A549 (cell line): ENCODE measurements around the gene FOXE1. TPM values are rescaled to one million over a fixed set of nuclear protein-coding genes. Genes with fewer than 3 reads are reported as not detected.

Source experiments
- ATAC-seq, 2 experiments: fragments of 200-7000 bp in 1 of 2; fragments of >200 bp in 1 of 2; cut with Nextera tagmentation in 1 of 2; cut with Tn5 transposase in 1 of 2; 3 replicates each; pipeline versions ENCODE4 v1.8.0 to v1.9.1; 2018 to 2020; ENCODE audit warnings: mild to moderate bottlenecking in 1 of 2, moderate library complexity in 1 of 2
- CTCF ChIA-PET: fragments of 300-600 bp; sonication (Branson Sonifier 250); formaldehyde crosslinking; extraction: SDS; loops from one replicate; lab custom pipeline; 2021; ENCODE audit warnings: antibody characterized with exemption, inconsistent platforms; lab: Yijun Ruan, JAX
- POLR2A ChIA-PET: fragments of 350-600 bp; formaldehyde crosslinking; extraction: SDS; loops from one replicate; lab custom pipeline; 2021; ENCODE audit warnings: antibody characterized with exemption, inconsistent platforms; lab: Yijun Ruan, JAX
- DNase-seq, 2 experiments: peaks; one replicate each; pipeline versions ENCODE4 v3.0.0 to v3.0.0-alpha.2; 2011 to 2016; ENCODE audit warnings: low read depth in 1 of 2, low spot score in 1 of 2
- FAIRE-seq: peaks from 2 replicates; lab custom pipeline; 2011; peaks lifted over from hg19 to GRCh38; lab: Jason Lieb, UNC
- H3K27ac ChIP-seq, 2 experiments: fragments of >200 bp; sonication (Bioruptor Twin); formaldehyde crosslinking; 3 replicates each; pipeline ENCODE4 v1.5.1; 2016 to 2017
- H3K4me1 ChIP-seq: fragments of >200 bp; sonication (Bioruptor Twin); formaldehyde crosslinking; 3 replicates; pipeline ENCODE4 v1.6.1; 2016
- H3K4me2 ChIP-seq: fragments of >200 bp; sonication (Bioruptor Twin); formaldehyde crosslinking; 3 replicates; pipeline ENCODE4 v1.6.1; 2016
- H3K4me3 ChIP-seq: fragments of >200 bp; sonication (Bioruptor Twin); formaldehyde crosslinking; 3 replicates; pipeline ENCODE4 v1.5.1; 2016
- H3K9me3 ChIP-seq: fragments of >200 bp; sonication (Bioruptor Twin); formaldehyde crosslinking; 3 replicates; pipeline ENCODE4 v1.6.1; 2016
- BHLHE40 ChIP-seq: IDR thresholded peaks from 2 replicates; pipeline ENCODE4 v1.6.1; 2012; ENCODE audit warnings: low read depth, low read length, inconsistent platforms
- CBX8 ChIP-seq: fragments of 200-600 bp; sonication (generic); IDR thresholded peaks from 2 replicates; pipeline ENCODE4 v1.6.1; 2016
- CEBPB ChIP-seq, 2 experiments: fragments of >200 bp in 1 of 2; sonication (Bioruptor Twin) in 1 of 2; formaldehyde crosslinking in 1 of 2; IDR thresholded peaks; 2 replicates each; pipeline ENCODE4 v1.6.1; 2012 to 2016
- CHD2 ChIP-seq: fragments of 150-350 bp; IDR thresholded peaks from 2 replicates; pipeline ENCODE4 v1.6.1; 2014; ENCODE audit warnings: low read length; ENCODE audit not compliant: partially characterized antibody
- EHF ChIP-seq: fragments of 250-450 bp; sonication (Bioruptor Pico); IDR thresholded peaks from 2 replicates; pipeline ENCODE4 v1.5.0; 2020; ENCODE audit warnings: mild to moderate bottlenecking
- EP300 ChIP-seq, 2 experiments: fragments of >200 bp; sonication (Bioruptor Twin); formaldehyde crosslinking; IDR thresholded peaks; 2 replicates in 1 of 2; 3 replicates in 1 of 2; pipeline ENCODE4 v1.6.1; 2016 to 2017
- FOSL2 ChIP-seq, 2 experiments: fragments of 450-650 bp in 1 of 2; fragments of >200 bp in 1 of 2; sonication (Bioruptor Twin) in 1 of 2; formaldehyde crosslinking; IDR thresholded peaks; 2 replicates each; pipeline versions ENCODE4 v1.5.0 to v1.6.1; 2016 to 2020; ENCODE audit warnings: mild to moderate bottlenecking in 1 of 2, moderate library complexity in 1 of 2
- GATA3 ChIP-seq: IDR thresholded peaks from 2 replicates; pipeline ENCODE4 v1.6.1; 2012; ENCODE audit warnings: borderline replicate concordance
- HDAC2 ChIP-seq: fragments of 200-600 bp; sonication (generic); IDR thresholded peaks from 2 replicates; pipeline ENCODE4 v1.6.1; 2016
- HEYL ChIP-seq: fragments of 250-450 bp; sonication (Bioruptor Pico); IDR thresholded peaks from 2 replicates; pipeline ENCODE4 v1.8.0; 2021; ENCODE audit warnings: mild to moderate bottlenecking, moderate library complexity
- HOXB13 ChIP-seq: fragments of 250-450 bp; sonication (Bioruptor Pico); IDR thresholded peaks from 2 replicates; pipeline ENCODE4 v1.5.0; 2020; ENCODE audit warnings: low read depth, mild to moderate bottlenecking, moderate library complexity
- HOXB5 ChIP-seq: fragments of 250-450 bp; sonication (Bioruptor Pico); IDR thresholded peaks from 2 replicates; pipeline ENCODE4 v1.5.0; 2020; ENCODE audit warnings: mild to moderate bottlenecking, moderate library complexity
- JUN ChIP-seq, 2 experiments: fragments of >200 bp; sonication (Bioruptor Twin); formaldehyde crosslinking; IDR thresholded peaks; 2 replicates in 1 of 2; 3 replicates in 1 of 2; pipeline ENCODE4 v1.6.1; 2016 to 2017
- JUNB ChIP-seq: fragments of >200 bp; sonication (Bioruptor Twin); formaldehyde crosslinking; IDR thresholded peaks from 2 replicates; pipeline ENCODE4 v1.6.1; 2016
- RAD21 ChIP-seq, 2 experiments: fragments of >200 bp in 1 of 2; sonication (Bioruptor Twin) in 1 of 2; formaldehyde crosslinking in 1 of 2; IDR thresholded peaks in 1 of 2; conservative IDR thresholded peaks in 1 of 2; 2 replicates in 1 of 2; 3 replicates in 1 of 2; pipeline ENCODE4 v1.6.1; 2012 to 2018; ENCODE audit warnings: inconsistent platforms in 1 of 2
- RARB ChIP-seq: fragments of 250-450 bp; sonication (Bioruptor Pico); IDR thresholded peaks from 2 replicates; pipeline ENCODE4 v1.8.0; 2021; ENCODE audit warnings: mild to moderate bottlenecking, moderate library complexity
- RCOR1 ChIP-seq: fragments of 150-350 bp; IDR thresholded peaks from 2 replicates; pipeline ENCODE4 v1.6.1; 2014; ENCODE audit warnings: antibody characterized with exemption, low read length, low read depth
- ZC3H11A ChIP-seq: fragments of 450-650 bp; IDR thresholded peaks from 2 replicates; pipeline ENCODE4 v1.6.1; 2014; ENCODE audit warnings: antibody characterized with exemption, mild to moderate bottlenecking
- WGBS: methylation state at CpG from one replicate; pipeline ENCODE4 v1.1.6; 2017; ENCODE audit errors: missing lambda C conversion rate; 5-methylcytosine and 5-hydroxymethylcytosine counted together
- polyA plus RNA-seq, 4 experiments: library from polyadenylated mRNA; depleted of rRNA in 3 of 4; stranded (reverse); fragments of >200 nt; fragmentation: RNase III in 1 of 4; extraction: RNeasy Plus Mini Kit Qiagen cat#74134 plus additional on column Dnase treatment in 1 of 4; gene quantifications; 2 replicates in 3 of 4; 3 replicates in 1 of 4; pipeline ENCODE4 v1.2.3, GENCODE V29; 2011 to 2017
- TF ChIP-seq, protein P1 (sequence below): fragments of >200 bp; sonication (Bioruptor Twin); formaldehyde crosslinking; IDR thresholded peaks from 3 replicates; pipeline ENCODE4 v1.6.1; 2016
- TF ChIP-seq, protein P2 (sequence below): fragments of 200-600 bp; sonication (generic); IDR thresholded peaks from 2 replicates; pipeline ENCODE4 v1.6.1; 2016; ENCODE audit warnings: antibody characterized with exemption, mild to moderate bottlenecking, moderate library complexity
- TF ChIP-seq, protein P3 (sequence below): IDR thresholded peaks from 2 replicates; pipeline ENCODE4 v1.6.1; 2012; ENCODE audit warnings: low read depth, borderline replicate concordance

Gene FOXE1
- polyA plus RNA-seq, 2 of the 4 experiments (the other 2 are of a cell fraction) = 5.5 to 6.3 TPM

DNA sequence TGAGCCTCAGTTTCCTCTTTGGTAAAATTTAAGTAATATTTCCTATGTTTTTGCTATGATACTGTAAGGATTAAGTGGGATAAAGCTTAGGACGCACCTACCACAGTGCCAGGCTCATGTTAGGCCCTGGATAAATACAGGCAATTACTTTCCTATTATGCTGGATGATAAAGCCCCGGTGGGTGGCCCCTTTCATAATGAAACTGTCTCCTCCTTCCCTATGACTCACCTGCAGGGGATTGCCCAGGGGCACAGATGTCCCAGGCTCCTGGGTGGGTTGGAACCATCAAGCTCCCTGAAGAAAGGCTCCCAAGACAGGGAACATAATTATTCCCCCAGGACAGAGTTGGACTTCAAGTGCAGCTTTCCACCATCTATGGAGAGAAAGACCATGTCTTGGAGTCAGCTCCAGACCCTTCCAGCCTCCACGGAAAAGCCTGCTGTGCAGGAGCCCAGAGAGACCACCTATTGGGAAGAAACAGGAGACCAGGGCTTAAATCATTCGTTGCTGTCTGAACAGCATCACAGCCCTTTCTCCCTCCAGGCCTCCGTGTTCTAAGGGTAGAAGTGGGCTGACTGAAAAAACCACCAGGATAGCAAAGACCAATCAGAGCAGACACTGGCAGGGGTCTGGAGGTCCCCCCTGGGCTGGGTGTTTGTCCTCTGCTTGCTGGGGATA lies 43.2 kb upstream of the FOXE1 start:
- ChIA-PET CTCF (interaction anchor here (1.1 to 1.9 kb wide), 5 partner anchors 10 to 114 kb away, joined by 3 to 8 read pairs (median 3); no protein-coding TSS in a partner anchor), POLR2A (no interaction called here)
- H3K4me2 ChIP-seq = no peak overlapping the region
- TF ChIP-seq FOSL2 (IDR thresholded peaks at IDR 0.05) (no peak), FOSL2 (CRISPR knock-in tag; IDR thresholded peaks at IDR 0.05) (no peak), HDAC2 (no peak), EHF (CRISPR knock-in tag) (no peak), RAD21 (conservative IDR thresholded peaks at IDR 0.05 in 1 of 2, IDR thresholded peaks at IDR 0.05 in 1 of 2) (no peak), GATA3 (no peak), BHLHE40 (no peak), ZC3H11A (no peak)
- TF ChIP-seq, protein P1, sequence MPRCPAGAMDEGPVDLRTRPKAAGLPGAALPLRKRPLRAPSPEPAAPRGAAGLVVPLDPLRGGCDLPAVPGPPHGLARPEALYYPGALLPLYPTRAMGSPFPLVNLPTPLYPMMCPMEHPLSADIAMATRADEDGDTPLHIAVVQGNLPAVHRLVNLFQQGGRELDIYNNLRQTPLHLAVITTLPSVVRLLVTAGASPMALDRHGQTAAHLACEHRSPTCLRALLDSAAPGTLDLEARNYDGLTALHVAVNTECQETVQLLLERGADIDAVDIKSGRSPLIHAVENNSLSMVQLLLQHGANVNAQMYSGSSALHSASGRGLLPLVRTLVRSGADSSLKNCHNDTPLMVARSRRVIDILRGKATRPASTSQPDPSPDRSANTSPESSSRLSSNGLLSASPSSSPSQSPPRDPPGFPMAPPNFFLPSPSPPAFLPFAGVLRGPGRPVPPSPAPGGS = no peak
- TF ChIP-seq, protein P2, sequence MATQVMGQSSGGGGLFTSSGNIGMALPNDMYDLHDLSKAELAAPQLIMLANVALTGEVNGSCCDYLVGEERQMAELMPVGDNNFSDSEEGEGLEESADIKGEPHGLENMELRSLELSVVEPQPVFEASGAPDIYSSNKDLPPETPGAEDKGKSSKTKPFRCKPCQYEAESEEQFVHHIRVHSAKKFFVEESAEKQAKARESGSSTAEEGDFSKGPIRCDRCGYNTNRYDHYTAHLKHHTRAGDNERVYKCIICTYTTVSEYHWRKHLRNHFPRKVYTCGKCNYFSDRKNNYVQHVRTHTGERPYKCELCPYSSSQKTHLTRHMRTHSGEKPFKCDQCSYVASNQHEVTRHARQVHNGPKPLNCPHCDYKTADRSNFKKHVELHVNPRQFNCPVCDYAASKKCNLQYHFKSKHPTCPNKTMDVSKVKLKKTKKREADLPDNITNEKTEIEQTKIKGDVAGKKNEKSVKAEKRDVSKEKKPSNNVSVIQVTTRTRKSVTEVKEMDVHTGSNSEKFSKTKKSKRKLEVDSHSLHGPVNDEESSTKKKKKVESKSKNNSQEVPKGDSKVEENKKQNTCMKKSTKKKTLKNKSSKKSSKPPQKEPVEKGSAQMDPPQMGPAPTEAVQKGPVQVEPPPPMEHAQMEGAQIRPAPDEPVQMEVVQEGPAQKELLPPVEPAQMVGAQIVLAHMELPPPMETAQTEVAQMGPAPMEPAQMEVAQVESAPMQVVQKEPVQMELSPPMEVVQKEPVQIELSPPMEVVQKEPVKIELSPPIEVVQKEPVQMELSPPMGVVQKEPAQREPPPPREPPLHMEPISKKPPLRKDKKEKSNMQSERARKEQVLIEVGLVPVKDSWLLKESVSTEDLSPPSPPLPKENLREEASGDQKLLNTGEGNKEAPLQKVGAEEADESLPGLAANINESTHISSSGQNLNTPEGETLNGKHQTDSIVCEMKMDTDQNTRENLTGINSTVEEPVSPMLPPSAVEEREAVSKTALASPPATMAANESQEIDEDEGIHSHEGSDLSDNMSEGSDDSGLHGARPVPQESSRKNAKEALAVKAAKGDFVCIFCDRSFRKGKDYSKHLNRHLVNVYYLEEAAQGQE = no peak
- H3K9me3 ChIP-seq = no peaks in the 10 kb centered on the region
- peaks cover 10% of the 10 kb centered on the region; the same call in 2 of the 3 replicates for H3K4me1 ChIP-seq
- no peak for DNase-seq
- ATAC-seq = peak; percentile 15 to 26; a peak in 1 of 6 replicates
- H3K27ac ChIP-seq = no peak overlapping the region
- no peak for FAIRE-seq
- no peak overlapping the region for H3K4me3 ChIP-seq
- 69% methylated on average over 5 of the region's 5 CpGs for WGBS

DNA sequence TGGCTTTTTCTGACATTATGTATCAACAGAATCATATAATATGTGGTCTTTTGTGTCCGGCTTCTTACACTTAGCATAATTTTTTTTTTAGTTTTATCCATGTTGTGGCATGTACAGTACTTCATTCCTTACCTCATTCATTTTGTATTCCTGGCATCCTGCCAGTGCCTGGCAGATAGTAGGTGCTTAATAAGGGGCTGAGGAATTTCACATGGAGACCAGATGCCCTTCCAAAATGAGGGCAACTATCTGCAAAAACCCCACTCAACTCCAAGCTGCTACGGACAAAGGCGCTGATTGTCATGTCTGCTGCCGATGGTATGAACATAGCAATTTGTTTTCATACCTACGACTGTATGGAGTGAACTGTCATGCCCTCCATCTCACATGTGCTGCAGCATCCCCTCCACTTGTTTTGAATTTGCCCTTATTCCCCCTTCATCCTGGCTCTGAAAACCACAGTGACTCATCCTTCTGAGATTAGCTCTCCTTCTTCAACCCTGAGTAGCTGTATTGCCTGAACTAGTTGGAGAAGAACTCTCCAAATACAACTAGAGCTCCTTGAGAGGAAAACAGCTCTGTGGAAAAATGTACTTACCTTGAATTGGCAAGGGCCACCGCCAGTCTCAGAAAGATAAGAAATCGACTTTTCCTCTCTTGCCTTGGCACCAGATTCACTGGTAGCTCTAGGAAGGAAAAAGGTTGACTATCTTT lies 41.3 kb upstream of the FOXE1 start:
- no peaks in the 10 kb centered on the region for H3K9me3 ChIP-seq
- DNase-seq (no peak), ATAC-seq (no peak), FAIRE-seq (no peak)
- peaks cover 10% of the 10 kb centered on the region; the same call in 2 of the 3 replicates for H3K4me1 ChIP-seq
- H3K27ac ChIP-seq = no peak overlapping the region
- H3K4me2 ChIP-seq = no peak overlapping the region
- no peak overlapping the region for H3K4me3 ChIP-seq
- ChIA-PET CTCF (interaction anchor here (0.8 to 1.4 kb wide), 3 partner anchors 9 to 89 kb away, joined by 3 to 4 read pairs (median 3); no protein-coding TSS in a partner anchor), POLR2A (no interaction called here)
- 69% methylated on average over 7 of the region's 7 CpGs for WGBS
- no peak for TF ChIP-seq EP300 (IDR thresholded peaks at IDR 0.05)
- TF ChIP-seq HDAC2 = no peak
- no peak for TF ChIP-seq HOXB5
- TF ChIP-seq JUN (IDR thresholded peaks at IDR 0.05) = no peak
- TF ChIP-seq CBX8 = no peak
- no peak for TF ChIP-seq CHD2
- TF ChIP-seq CEBPB (IDR thresholded peaks at IDR 0.05) = no peak
- no peak for TF ChIP-seq HEYL
- TF ChIP-seq RARB (CRISPR knock-in tag) = no peak
- TF ChIP-seq RCOR1 = no peak
- no peak for TF ChIP-seq HOXB13 (CRISPR knock-in tag)
- TF ChIP-seq JUNB = no peak
- TF ChIP-seq, protein P3, sequence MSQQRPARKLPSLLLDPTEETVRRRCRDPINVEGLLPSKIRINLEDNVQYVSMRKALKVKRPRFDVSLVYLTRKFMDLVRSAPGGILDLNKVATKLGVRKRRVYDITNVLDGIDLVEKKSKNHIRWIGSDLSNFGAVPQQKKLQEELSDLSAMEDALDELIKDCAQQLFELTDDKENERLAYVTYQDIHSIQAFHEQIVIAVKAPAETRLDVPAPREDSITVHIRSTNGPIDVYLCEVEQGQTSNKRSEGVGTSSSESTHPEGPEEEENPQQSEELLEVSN = no peak
